ENCODE measurements around the gene SMURF1.
"Not testable (repeated sequence)": the region's sequence is repeated elsewhere in the genome, so short reads cannot be mapped to it uniquely, and the experiment has no call there.

Gene SMURF1

GRCh38 chr7:99118077-99118476, 25.8 kb downstream of the SMURF1 start:
- DNase-seq: no peak

- DNase-seq: no peak
Observed at GRCh38 chr7:99116144-99116543, 27.8 kb downstream of the SMURF1 start.

- no peak for DNase-seq
Observed at GRCh38 chr7:99115379-99115778, 28.5 kb downstream of the SMURF1 start.

- no peak for DNase-seq
Observed at GRCh38 chr7:99112979-99113378, 30.9 kb downstream of the SMURF1 start.

GRCh38 chr7:99112097-99112496, 31.8 kb downstream of the SMURF1 start:
- no peak for DNase-seq

GRCh38 chr7:99111591-99111990, 32.3 kb downstream of the SMURF1 start:
- no peak for DNase-seq

GRCh38 chr7:99109108-99110051, 34.5 kb downstream of the SMURF1 start:
- peak; percentile 22 for DNase-seq

- DNase-seq: no peak
Observed at GRCh38 chr7:99108613-99109012, 35.3 kb downstream of the SMURF1 start.

GRCh38 chr7:99106821-99107241, 37.1 kb downstream of the SMURF1 start:
- DNase-seq: no peak

GRCh38 chr7:99106411-99106810, 37.5 kb downstream of the SMURF1 start:
- DNase-seq: no peak

GRCh38 chr7:99105756-99106155, 38.2 kb downstream of the SMURF1 start:
- no peak for DNase-seq

- no peak for DNase-seq
Observed at GRCh38 chr7:99104631-99105030, 39.3 kb downstream of the SMURF1 start.

GRCh38 chr7:99103836-99104235, 40.1 kb downstream of the SMURF1 start:
- not testable (repeated sequence) for DNase-seq

- peak; percentile 62 for DNase-seq
Observed at GRCh38 chr7:99102809-99103690, 40.9 kb downstream of the SMURF1 start.

GRCh38 chr7:99102361-99102760, 41.5 kb downstream of the SMURF1 start:
- DNase-seq: no peak

- DNase-seq: not testable (repeated sequence)
Observed at GRCh38 chr7:99101516-99101915, 42.4 kb downstream of the SMURF1 start.

GRCh38 chr7:99099499-99100077, 44.3 kb downstream of the SMURF1 start:
- no peak for DNase-seq

GRCh38 chr7:99098824-99099498, 44.9 kb downstream of the SMURF1 start:
- DNase-seq: no peak

GRCh38 chr7:99098286-99098823, 45.6 kb downstream of the SMURF1 start:
- DNase-seq: no peak

GRCh38 chr7:99097730-99098129, 46.2 kb downstream of the SMURF1 start:
- no peak for DNase-seq

GRCh38 chr7:99096124-99096887, 47.6 kb downstream of the SMURF1 start:
- no peak for DNase-seq

- no peak for DNase-seq
Observed at GRCh38 chr7:99095698-99096097, 48.2 kb downstream of the SMURF1 start.
